ENCODE data around the gene HSD3B2.

- no peak for TF ChIP-seq CTCF (IDR thresholded peaks at IDR 0.05)
- TF ChIP-seq POLR2A (IDR thresholded peaks at IDR 0.05), result no peak
Observed at GRCh38 chr1:119414950-119415349, at the start of gene HSD3B2.
